HepG2 (cell line): ENCODE data around the gene GRK5. TPM values are rescaled to one million over a fixed set of nuclear protein-coding genes. Genes with fewer than 3 reads are reported as not detected.

Experiments used
- ATAC-seq: fragments of 200-7000 bp; cut with Tn5 transposase; 3 replicates; pipeline ENCODE4 v1.9.1; 2020; ENCODE audit warnings: mild to moderate bottlenecking, moderate library complexity
- BruUV-seq: library from RNA; stranded (reverse); fragments of 400-500 nt; replicated peaks from 2 replicates; lab custom pipeline; 2021; lab: Mats Ljungman, UMichigan
- CTCF ChIA-PET: fragments of 300-600 bp; formaldehyde crosslinking; extraction: SDS; loops from one replicate; lab custom pipeline; 2021; ENCODE audit warnings: low total read pairs, inconsistent platforms, low intra/inter-chr PET ratio; lab: Yijun Ruan, JAX
- POLR2A ChIA-PET: fragments of 350-600 bp; sonication (Branson Sonifier 250); formaldehyde crosslinking; loops from one replicate; lab custom pipeline; 2020; ENCODE audit warnings: antibody characterized with exemption, inconsistent platforms; lab: Yijun Ruan, JAX
- DNase-seq: peaks from one replicate; pipeline ENCODE4 v3.0.0-alpha.2; 2015; ENCODE audit warnings: low spot score
- FAIRE-seq: peaks from 3 replicates; lab custom pipeline; 2011; peaks lifted over from hg19 to GRCh38; lab: Jason Lieb, UNC
- H2AFZ ChIP-seq: one replicate; pipeline ENCODE4 v1.6.1; 2011; ENCODE audit warnings: low read length, inconsistent platforms
- H3K27ac ChIP-seq: fragments of 300-600 bp; 3 replicates; pipeline ENCODE4 v1.8.0; 2011; ENCODE audit warnings: mixed run types, mild to moderate bottlenecking, mixed read lengths, low read length, inconsistent platforms; ENCODE audit not compliant: insufficient read depth; ENCODE audit errors: extremely low read length
- H3K27me3 ChIP-seq, 2 experiments: fragments of 200-600 bp in 1 of 2; 2 replicates in 1 of 2; 3 replicates in 1 of 2; pipeline versions ENCODE4 v1.6.0 to v1.8.0; 2011; ENCODE audit warnings: low read length in 2 of 2, mild to moderate bottlenecking in 2 of 2, moderate library complexity in 2 of 2, inconsistent platforms in 1 of 2; ENCODE audit not compliant: insufficient read depth in 2 of 2, control insufficient read depth in 1 of 2
- H3K36me3 ChIP-seq, 2 experiments: fragments of 200-600 bp in 1 of 2; replicated peaks in 1 of 2; 2 replicates in 1 of 2; 3 replicates in 1 of 2; pipeline versions ENCODE4 v1.5.1 to v1.8.0; 2011; ENCODE audit warnings: low read length in 2 of 2, inconsistent platforms in 1 of 2; ENCODE audit not compliant: insufficient read depth in 2 of 2, control insufficient read depth in 1 of 2
- H3K4me1 ChIP-seq: 2 replicates; pipeline ENCODE4 v1.5.1; 2012; ENCODE audit warnings: low read length, inconsistent platforms; ENCODE audit not compliant: insufficient read depth
- H3K4me2 ChIP-seq: 2 replicates; pipeline ENCODE4 v1.6.0; 2011; ENCODE audit warnings: low read depth, low read length, inconsistent platforms
- H3K4me3 ChIP-seq, 3 experiments: fragments of 200-600 bp in 1 of 3; sonication (generic), shearing (Covaris generic) in 1 of 3; replicated peaks in 1 of 3; 2 replicates each; pipeline ENCODE4 v1.5.1; 2011 to 2016; ENCODE audit warnings: low read length in 3 of 3, inconsistent platforms in 2 of 3, low read depth in 2 of 3, mild to moderate bottlenecking in 2 of 3, control low read depth in 1 of 3, mixed read lengths in 1 of 3; ENCODE audit not compliant: insufficient read depth in 1 of 3
- H3K79me2 ChIP-seq: one replicate; pipeline ENCODE4 v1.6.1; 2011; ENCODE audit warnings: low read length, inconsistent platforms; ENCODE audit not compliant: insufficient read depth
- H3K9ac ChIP-seq: 2 replicates; pipeline ENCODE4 v1.6.0; 2011; ENCODE audit warnings: mild to moderate bottlenecking, low read depth, low read length, inconsistent platforms; ENCODE audit not compliant: insufficient read depth
- H3K9me3 ChIP-seq: 2 replicates; pipeline ENCODE4 v1.5.1; 2012; ENCODE audit warnings: mild to moderate bottlenecking, low read length
- H4K20me1 ChIP-seq: 2 replicates; pipeline ENCODE4 v1.6.0; 2011; ENCODE audit warnings: inconsistent platforms, mild to moderate bottlenecking, low read length, moderate library complexity; ENCODE audit not compliant: insufficient read depth
- FOXA1 ChIP-seq, 2 experiments: fragments of 450-650 bp in 1 of 2; sonication (generic) in 1 of 2; formaldehyde crosslinking in 1 of 2; IDR thresholded peaks; 2 replicates each; pipeline versions ENCODE4 v1.4.0 to v1.6.1; 2016 to 2020; ENCODE audit warnings: missing genetic modification reagents in 1 of 2
- NFIC ChIP-seq: IDR thresholded peaks from 2 replicates; pipeline ENCODE4 v1.6.1; 2012; ENCODE audit warnings: mild to moderate bottlenecking, low read length, inconsistent platforms
- ZNF431 ChIP-seq: sonication (generic); formaldehyde crosslinking; IDR thresholded peaks from 2 replicates; pipeline ENCODE4 v1.9.0; 2022; ENCODE audit warnings: missing genetic modification reagents, low read depth, mild to moderate bottlenecking, borderline replicate concordance
- WGBS: methylation state at CpG from one replicate; pipeline ENCODE4 v1.1.6; 2017; ENCODE audit warnings: low lambda C conversion rate; 5-methylcytosine and 5-hydroxymethylcytosine counted together
- in situ Hi-C: cut with HindIII; loops from 2 replicates; pipeline ENCODE4 v1.10.0; 2017; ENCODE audit warnings: low pct_unique_long_range_greater_than_20kb; ENCODE audit not compliant: extremely low pct_ligation_motif_present
- intact Hi-C: fragments of 100-400 bp; cut with micrococcal nuclease; formaldehyde crosslinking; loops from one replicate; pipeline ENCODE4 v1.10.0; 2022; ENCODE audit not compliant: unreplicated experiment
- polyA plus RNA-seq, 8 experiments: library from polyadenylated mRNA; depleted of rRNA in 3 of 8; stranded (reverse) in 7 of 8; unstranded in 1 of 8; fragments of >200 nt; fragmentation: Illumina TruSeq in 4 of 8; extraction: Trizol in 4 of 8; gene quantifications; 2 replicates each; pipeline versions ENCODE4 v1.2.1 to v1.2.3, GENCODE V29; 2011 to 2016; ENCODE audit warnings: low read depth in 4 of 8, missing spikeins in 1 of 8, mixed read lengths in 1 of 8; ENCODE audit not compliant: insufficient read depth in 1 of 8
- total RNA-seq, 5 experiments: library from RNA; depleted of rRNA; stranded (reverse); fragments of >200 nt; fragmentation: Illumina TruSeq; extraction: Trizol; gene quantifications; 2 replicates each; pipeline ENCODE4 v1.2.3, GENCODE V29; 2016; ENCODE audit warnings: low read depth in 1 of 5

Gene GRK5
- total and polyA plus RNA-seq, 2 of the 13 experiments (the other 11 are each of a cell fraction or from before 2014, with no cell fraction given), result 10.4 to 12.6 TPM

- no peak overlapping the region for H3K4me3 ChIP-seq
- H3K9ac ChIP-seq, result no peak overlapping the region
- H3K79me2 ChIP-seq, result no peaks in the 10 kb centered on the region
- H3K27ac ChIP-seq, result no peak overlapping the region
- ChIA-PET CTCF (no interaction called here), POLR2A (no interaction called here)
- H3K4me2 ChIP-seq, result no peak overlapping the region
- no peaks in the 10 kb centered on the region for H4K20me1 ChIP-seq
- ATAC-seq, result no peak
- no peak for DNase-seq
- WGBS, result 13% methylated on average over 4 of the region's 4 CpGs
- no peaks in the 10 kb centered on the region for H3K9me3 ChIP-seq
- no peaks in the 10 kb centered on the region for H3K4me1 ChIP-seq
- FAIRE-seq, result no peak
- intact Hi-C loops, result no loop called here
- TF ChIP-seq FOXA1 (IDR thresholded peaks at IDR 0.05), result no peak
- no peak for TF ChIP-seq FOXA1 (CRISPR knock-in tag; IDR thresholded peaks at IDR 0.05)
- peak; percentile 91 for TF ChIP-seq ZNF431 (CRISPR knock-in tag)
- H3K27me3 ChIP-seq, result peaks cover 1 to 39% of the 10 kb centered on the region in 2 experiments; a peak in 4 of 5 replicates
- no peak overlapping the region for H2AFZ ChIP-seq
- H3K36me3 ChIP-seq, result no peaks in the 10 kb centered on the region
- BruUV-seq, result no TSS peak
- in situ Hi-C loops, result no loop called here
Measured at GRCh38 chr10:119473771-119474170, 266.4 kb downstream of the GRK5 start.

- ChIA-PET POLR2A (no interaction called here), CTCF (no interaction called here)
- 27% methylated on average over 7 of the region's 10 CpGs for WGBS
- BruUV-seq, result no TSS peak
- no peak for ATAC-seq
- no peak overlapping the region for H3K4me2 ChIP-seq
- intact Hi-C loops, result no loop called here
- in situ Hi-C loops, result no loop called here
- H3K79me2 ChIP-seq, result no peaks in the 10 kb centered on the region
- no peaks in the 10 kb centered on the region for H3K36me3 ChIP-seq
- no peak overlapping the region for H3K9ac ChIP-seq
- no peak overlapping the region for H3K27ac ChIP-seq
- no peak for DNase-seq
- no peak overlapping the region for H2AFZ ChIP-seq
- no peak for TF ChIP-seq NFIC
- TF ChIP-seq, all 625 proteins: peak for 0
- Histone ChIP-seq H3K4me3 (no peak overlapping the region), H4K20me1 (no peaks in the 10 kb centered on the region), H3K9me3 (no peaks in the 10 kb centered on the region), H3K27me3 (peaks cover 1 to 41% of the 10 kb centered on the region in 2 experiments; a peak in 4 of 5 replicates), H3K4me1 (no peaks in the 10 kb centered on the region)
- FAIRE-seq, result no peak
Measured at GRCh38 chr10:119474606-119475005, 267.2 kb downstream of the GRK5 start.
